HEK293 (cell line): Measurements from ENCODE around the gene IGF2BP2.

Experiments
- CTCF ChIP-seq: fragments of 450-650 bp; formaldehyde crosslinking; IDR thresholded peaks from 2 replicates; pipeline ENCODE4 v1.5.1; 2016; ENCODE audit warnings: missing biosample characterization, missing genetic modification characterization
- RBAK ChIP-seq: fragments of 450-650 bp; formaldehyde crosslinking; IDR thresholded peaks from 2 replicates; pipeline ENCODE4 v1.5.1; 2016; ENCODE audit warnings: missing biosample characterization, missing genetic modification characterization
- REST ChIP-seq: fragments of 450-650 bp; formaldehyde crosslinking; IDR thresholded peaks from 2 replicates; pipeline ENCODE4 v1.5.1; 2016; ENCODE audit warnings: missing biosample characterization, missing genetic modification characterization
- SETDB1 ChIP-seq: IDR thresholded peaks from one replicate; pipeline ENCODE4 v1.6.1; 2017; ENCODE audit warnings: mild to moderate bottlenecking, low read length, moderate library complexity, mixed read lengths; ENCODE audit not compliant: insufficient read length
- TCF7L2 ChIP-seq: IDR thresholded peaks from 2 replicates; pipeline ENCODE4 v1.6.1; 2011; ENCODE audit warnings: low read depth, mild to moderate bottlenecking, inconsistent platforms, low read length, moderate library complexity, borderline replicate concordance
- YY1 ChIP-seq: fragments of 450-650 bp; formaldehyde crosslinking; IDR thresholded peaks from 2 replicates; pipeline ENCODE4 v1.5.1; 2018; ENCODE audit warnings: missing biosample characterization, missing genetic modification characterization
- ZNF311 ChIP-seq: fragments of 450-650 bp; formaldehyde crosslinking; IDR thresholded peaks from 2 replicates; pipeline ENCODE4 v1.5.1; 2017; ENCODE audit warnings: missing biosample characterization, missing genetic modification characterization, borderline replicate concordance
- ZNF391 ChIP-seq: fragments of 450-650 bp; formaldehyde crosslinking; IDR thresholded peaks from 2 replicates; pipeline ENCODE4 v1.5.1; 2016; ENCODE audit warnings: low read depth, missing biosample characterization, missing genetic modification characterization, borderline replicate concordance
- ZNF398 ChIP-seq: fragments of 450-650 bp; formaldehyde crosslinking; IDR thresholded peaks from 2 replicates; pipeline ENCODE4 v1.5.1; 2017; ENCODE audit warnings: missing biosample characterization, missing genetic modification characterization
- ZNF670 ChIP-seq: fragments of 450-650 bp; formaldehyde crosslinking; IDR thresholded peaks from 2 replicates; pipeline ENCODE4 v1.5.1; 2016; ENCODE audit warnings: missing biosample characterization, missing genetic modification characterization, low read depth
- ZNF692 ChIP-seq: fragments of 450-650 bp; formaldehyde crosslinking; IDR thresholded peaks from 2 replicates; pipeline ENCODE4 v1.5.1; 2016; ENCODE audit warnings: missing biosample characterization, missing genetic modification characterization

GRCh38 chr3:185837414-185837813 is 12.6 kb upstream of the IGF2BP2 start:
- TF ChIP-seq CTCF (tag by site-specific recombination): no peak
- TF ChIP-seq ZNF391 (tag by site-specific recombination): no peak
- no peak for TF ChIP-seq RBAK
- no peak for TF ChIP-seq ZNF311
- no peak for TF ChIP-seq SETDB1
- TF ChIP-seq ZNF398 (tag by site-specific recombination): no peak
- no peak for TF ChIP-seq YY1 (tag by site-specific recombination)
- TF ChIP-seq TCF7L2: no peak
- no peak for TF ChIP-seq ZNF692 (tag by site-specific recombination)
- no peak for TF ChIP-seq REST (tag by site-specific recombination)
- TF ChIP-seq ZNF670: no peak
